Stimulated activated CD4-positive, alpha-beta T cell treated with anti-CD3 and anti-CD28 coated beads, Interleukin-4, amount 100 ng/mL, for 4 hours (primary cell): ENCODE data around the gene CDH4.

Source experiments
- DNase-seq, 2 experiments: peaks; one replicate each; pipeline ENCODE4 v3.0.0-alpha.2; 2020

The CDH4 gene

GRCh38 chr20:61819921-61820825 is 568.1 kb downstream of the CDH4 start:
- DNase-seq: no peak

- no peak for DNase-seq
Observed at GRCh38 chr20:61821735-61822134, 569.7 kb downstream of the CDH4 start.

GRCh38 chr20:61822396-61822795 is 570.3 kb downstream of the CDH4 start:
- no peak for DNase-seq

GRCh38 chr20:61823242-61823641 is 571.2 kb downstream of the CDH4 start:
- DNase-seq: no peak

- DNase-seq: no peak
Observed at GRCh38 chr20:61828891-61829290, 576.8 kb downstream of the CDH4 start.

- DNase-seq: no peak
Observed at GRCh38 chr20:61829526-61829925, 577.5 kb downstream of the CDH4 start.

- DNase-seq: no peak
Observed at GRCh38 chr20:61830241-61830930, 578.3 kb downstream of the CDH4 start.

GRCh38 chr20:61830991-61831390 is 578.9 kb downstream of the CDH4 start:
- DNase-seq: no peak

- DNase-seq: no peak
Observed at GRCh38 chr20:61832181-61832580, 580.1 kb downstream of the CDH4 start.

GRCh38 chr20:61833807-61834610 is 581.9 kb downstream of the CDH4 start:
- DNase-seq: no peak

- no peak for DNase-seq
Observed at GRCh38 chr20:61835301-61835700, 583.2 kb downstream of the CDH4 start.

- no peak for DNase-seq
Observed at GRCh38 chr20:61835791-61836350, 583.8 kb downstream of the CDH4 start.

- no peak for DNase-seq
Observed at GRCh38 chr20:61837200-61837599, 585.1 kb downstream of the CDH4 start.

GRCh38 chr20:61839223-61839911 is 587.3 kb downstream of the CDH4 start:
- no peak for DNase-seq

- DNase-seq: no peak
Observed at GRCh38 chr20:61839912-61840778, 588.1 kb downstream of the CDH4 start.

GRCh38 chr20:61840779-61841455 is 588.9 kb downstream of the CDH4 start:
- no peak for DNase-seq

GRCh38 chr20:61841551-61841950 is 589.5 kb downstream of the CDH4 start:
- DNase-seq: no peak

GRCh38 chr20:61841966-61842365 is 589.9 kb downstream of the CDH4 start:
- DNase-seq: no peak

GRCh38 chr20:61844621-61845020 is 592.6 kb downstream of the CDH4 start:
- DNase-seq: no peak

GRCh38 chr20:61845233-61845671 is 593.2 kb downstream of the CDH4 start:
- no peak for DNase-seq

- DNase-seq: no peak
Observed at GRCh38 chr20:61846074-61846473, 594.0 kb downstream of the CDH4 start.
